C4-2B (cell line): ENCODE data around the gene PPIF.

Source experiments
- CTCF ChIP-seq: fragments of 450-650 bp; conservative IDR thresholded peaks from 2 replicates; pipeline ENCODE4 v1.5.1; 2017; ENCODE audit warnings: mild to moderate bottlenecking
- ZFX ChIP-seq: fragments of 450-650 bp; IDR thresholded peaks from 2 replicates; pipeline ENCODE4 v1.6.1; 2017

- TF ChIP-seq CTCF (no peak), ZFX (no peak)
Observed at GRCh38 chr10:79321951-79322350, 25.3 kb upstream of the PPIF start.
